OCI-LY3 (cell line): ENCODE results near the gene FOXI1.

Source experiments
- CTCF ChIP-seq: fragments of 200-600, 300-600 bp; sonication (generic); IDR thresholded peaks from 2 replicates; pipeline ENCODE4 v1.5.1; 2014; ENCODE audit warnings: antibody characterized with exemption, low read length, low read depth
- EZH2phosphoT487 ChIP-seq: fragments of 200-600 bp; shearing (Covaris generic); IDR thresholded peaks from 2 replicates; pipeline ENCODE4 v1.6.1; 2018; ENCODE audit warnings: antibody characterized with exemption, mixed run types, low read depth

- TF ChIP-seq CTCF (no peak), EZH2phosphoT487 (no peak)
Measured at GRCh38 chr5:170154297-170154696, 48.6 kb downstream of the FOXI1 start.
